ENCODE results near the gene ARID5B.

DNA sequence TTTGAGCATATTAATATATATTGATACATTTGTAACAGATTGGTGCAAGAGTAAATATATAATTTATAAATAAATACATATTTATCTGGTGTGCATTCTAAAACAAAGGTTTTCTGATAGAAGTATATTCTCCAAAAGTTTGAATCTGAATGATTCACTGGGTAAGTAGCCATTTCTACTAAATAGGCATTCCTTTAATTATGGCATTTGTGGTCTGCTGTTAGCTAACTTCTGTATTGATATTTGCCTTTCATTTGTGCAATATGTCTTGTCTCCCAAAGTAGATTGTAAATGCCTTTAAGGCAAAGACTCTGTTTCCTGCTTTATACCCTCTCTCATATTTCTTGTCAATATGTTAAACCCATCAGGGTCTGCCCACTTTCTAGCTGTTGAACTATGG is 11.1 kb upstream of the ARID5B start:
- TF ChIP-seq TAF1 (IDR thresholded peaks at IDR 0.05; ENCODE audit: borderline replicate concordance, low read depth, low read length): no peak
- TF ChIP-seq RAD21 (IDR thresholded peaks at IDR 0.05; ENCODE audit: low read length): no peak
- TF ChIP-seq, protein P1, sequence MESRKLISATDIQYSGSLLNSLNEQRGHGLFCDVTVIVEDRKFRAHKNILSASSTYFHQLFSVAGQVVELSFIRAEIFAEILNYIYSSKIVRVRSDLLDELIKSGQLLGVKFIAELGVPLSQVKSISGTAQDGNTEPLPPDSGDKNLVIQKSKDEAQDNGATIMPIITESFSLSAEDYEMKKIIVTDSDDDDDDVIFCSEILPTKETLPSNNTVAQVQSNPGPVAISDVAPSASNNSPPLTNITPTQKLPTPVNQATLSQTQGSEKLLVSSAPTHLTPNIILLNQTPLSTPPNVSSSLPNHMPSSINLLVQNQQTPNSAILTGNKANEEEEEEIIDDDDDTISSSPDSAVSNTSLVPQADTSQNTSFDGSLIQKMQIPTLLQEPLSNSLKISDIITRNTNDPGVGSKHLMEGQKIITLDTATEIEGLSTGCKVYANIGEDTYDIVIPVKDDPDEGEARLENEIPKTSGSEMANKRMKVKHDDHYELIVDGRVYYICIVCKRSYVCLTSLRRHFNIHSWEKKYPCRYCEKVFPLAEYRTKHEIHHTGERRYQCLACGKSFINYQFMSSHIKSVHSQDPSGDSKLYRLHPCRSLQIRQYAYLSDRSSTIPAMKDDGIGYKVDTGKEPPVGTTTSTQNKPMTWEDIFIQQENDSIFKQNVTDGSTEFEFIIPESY (IDR thresholded peaks at IDR 0.05; ENCODE audit: borderline replicate concordance, low read depth): no peak
- no peak for TF ChIP-seq YY1 (IDR thresholded peaks at IDR 0.05; ENCODE audit: low read depth)
- TF ChIP-seq MEF2A (IDR thresholded peaks at IDR 0.05; ENCODE audit: borderline replicate concordance, low read depth): no peak
